Stimulated activated CD4-positive, alpha-beta T cell treated with anti-CD3 and anti-CD28 coated beads, Interleukin-1b, Interleukin-23, amount 100 ng/mL, for 24 hours (primary cell): ENCODE measurements around the gene PRSS3.
"Not testable (repeated sequence)": the region's sequence is repeated elsewhere in the genome, so short reads cannot be mapped to it uniquely, and the experiment has no call there.

ENCODE experiments used
- DNase-seq, 4 experiments: peaks; one replicate each; pipeline ENCODE4 v3.0.0-alpha.2; 2020; ENCODE audit warnings: low read depth in 4 of 4, low spot score in 1 of 4

The PRSS3 gene

GRCh38 chr9:33817327-33818166, 22.2 kb downstream of the PRSS3 start:
- peak in 3 of 4 experiments; percentile 26 to 41 (median 28) for DNase-seq

- DNase-seq, result no peak
Measured at GRCh38 chr9:33818167-33818846, 22.9 kb downstream of the PRSS3 start.

- DNase-seq, result no peak
Measured at GRCh38 chr9:33818847-33819500, 23.6 kb downstream of the PRSS3 start.

GRCh38 chr9:33820231-33820745, 24.9 kb downstream of the PRSS3 start:
- DNase-seq, result no peak

- DNase-seq, result no peak
Measured at GRCh38 chr9:33823801-33824200, 28.4 kb downstream of the PRSS3 start.

GRCh38 chr9:33827285-33827684, 31.9 kb downstream of the PRSS3 start:
- not testable (repeated sequence) for DNase-seq

GRCh38 chr9:33829641-33830230, 34.4 kb downstream of the PRSS3 start:
- not testable (repeated sequence) for DNase-seq

GRCh38 chr9:33835625-33836260, 40.4 kb downstream of the PRSS3 start:
- no peak for DNase-seq

- not testable (repeated sequence) for DNase-seq
Measured at GRCh38 chr9:33836261-33836660, 40.9 kb downstream of the PRSS3 start.

GRCh38 chr9:33837138-33837537, 41.8 kb downstream of the PRSS3 start:
- DNase-seq, result no peak

GRCh38 chr9:33840381-33840780, 45.0 kb downstream of the PRSS3 start:
- no peak for DNase-seq

GRCh38 chr9:33843312-33843961, 48.1 kb downstream of the PRSS3 start:
- DNase-seq, result no peak

- no peak for DNase-seq
Measured at GRCh38 chr9:33846231-33846630, 50.9 kb downstream of the PRSS3 start.

GRCh38 chr9:33847894-33848205, 52.5 kb downstream of the PRSS3 start:
- DNase-seq, result not testable (repeated sequence)
